Measurements from ENCODE around the gene MYH14. TPM values are rescaled to one million over a fixed set of nuclear protein-coding genes. Genes with fewer than 3 reads are reported as not detected.
"Not testable (repeated sequence)": the region's sequence is repeated elsewhere in the genome, so short reads cannot be mapped to it uniquely, and the experiment has no call there.

MYH14 gene
- polyA plus RNA-seq, 4 donors = 202 to 392 (median 242) TPM

- not testable (repeated sequence) for FAIRE-seq; H3K9me3 ChIP-seq (ENCODE audit: control insufficient read depth in 2 of 2, insufficient read depth in 1 of 2, low read depth in 1 of 2, low read length in 1 of 2); H3K36me3 ChIP-seq (ENCODE audit: control insufficient read depth in 3 of 3, insufficient read depth in 2 of 3, low read depth in 1 of 3, low read length in 3 of 3); DNase-seq
- H3K4me1 ChIP-seq (ENCODE audit: control insufficient read depth in 3 of 3, insufficient read depth in 2 of 3, low read depth in 1 of 3, low read length in 2 of 3) = peaks cover 3 to 52% (median 3%) of the 10 kb centered on the region in 3 donors
- H3K4me3 ChIP-seq (ENCODE audit: low read depth in 1 of 3, low read length in 3 of 3) = peak overlapping the region in 1 of 3 donors; percentile 24
- peaks cover 0 to 69% (median 23%) of the 10 kb centered on the region in 3 donors for H3K27me3 ChIP-seq (ENCODE audit: control insufficient read depth in 3 of 3, insufficient read depth in 3 of 3, low read length in 3 of 3)
- H3K27ac ChIP-seq (ENCODE audit: low read depth in 1 of 3, low read length in 2 of 3) = peak overlapping the region in 2 of 3 donors; percentile 35 to 47
- 12 to 22% (median 21%) methylated on average over 18 of the region's 18 CpGs for WGBS, 3 donors
Measured at GRCh38 chr19:50329926-50330294, 126.5 kb downstream of the MYH14 start.

- Histone ChIP-seq H3K36me3 (ENCODE audit: control insufficient read depth in 3 of 3, insufficient read depth in 2 of 3, low read depth in 1 of 3, low read length in 3 of 3) (no peaks in the 10 kb centered on the region), H3K9me3 (ENCODE audit: control insufficient read depth in 2 of 2, insufficient read depth in 1 of 2, low read depth in 1 of 2, low read length in 1 of 2) (peaks cover 0 to 5% of the 10 kb centered on the region in 2 donors), H3K27me3 (ENCODE audit: control insufficient read depth in 3 of 3, insufficient read depth in 3 of 3, low read length in 3 of 3) (peaks cover 0 to 69% (median 23%) of the 10 kb centered on the region in 3 donors), H3K4me1 (ENCODE audit: control insufficient read depth in 3 of 3, insufficient read depth in 2 of 3, low read depth in 1 of 3, low read length in 2 of 3) (peaks cover 3 to 47% (median 3%) of the 10 kb centered on the region in 3 donors), H3K27ac (ENCODE audit: low read depth in 1 of 3, low read length in 2 of 3) (no peak overlapping the region), H3K4me3 (ENCODE audit: low read depth in 1 of 3, low read length in 3 of 3) (peak overlapping the region in 1 of 3 donors; percentile 34)
- FAIRE-seq = no peak
- peak; percentile 56 to 84 for DNase-seq
- WGBS, 3 donors = 2 to 4% (median 4%) methylated on average over 33 to 48 of the region's 48 CpGs
Measured at GRCh38 chr19:50330365-50331078, 127.1 kb downstream of the MYH14 start.

- Histone ChIP-seq H3K27me3 (ENCODE audit: control insufficient read depth in 3 of 3, insufficient read depth in 3 of 3, low read length in 3 of 3) (peaks cover 0 to 61% (median 21%) of the 10 kb centered on the region in 3 donors), H3K4me3 (ENCODE audit: low read depth in 1 of 3, low read length in 3 of 3) (peak overlapping the region in 1 of 3 donors; percentile 34), H3K36me3 (ENCODE audit: control insufficient read depth in 3 of 3, insufficient read depth in 2 of 3, low read depth in 1 of 3, low read length in 3 of 3) (no peaks in the 10 kb centered on the region), H3K27ac (ENCODE audit: low read depth in 1 of 3, low read length in 2 of 3) (no peak overlapping the region), H3K9me3 (ENCODE audit: control insufficient read depth in 2 of 2, insufficient read depth in 1 of 2, low read depth in 1 of 2, low read length in 1 of 2) (peaks cover 0 to 5% of the 10 kb centered on the region in 2 donors), H3K4me1 (ENCODE audit: control insufficient read depth in 3 of 3, insufficient read depth in 2 of 3, low read depth in 1 of 3, low read length in 2 of 3) (peaks cover 0 to 41% (median 3%) of the 10 kb centered on the region in 3 donors)
- WGBS, 3 donors = 13 to 20% (median 14%) methylated on average over 8 to 10 of the region's 10 CpGs
- DNase-seq (no peak), FAIRE-seq (no peak)
Measured at GRCh38 chr19:50331221-50331993, 128.0 kb downstream of the MYH14 start.

- FAIRE-seq (no peak), DNase-seq (no peak)
- Histone ChIP-seq H3K27ac (ENCODE audit: low read depth in 1 of 3, low read length in 2 of 3) (no peak overlapping the region), H3K4me1 (ENCODE audit: control insufficient read depth in 3 of 3, insufficient read depth in 2 of 3, low read depth in 1 of 3, low read length in 2 of 3) (peaks cover 0 to 41% (median 3%) of the 10 kb centered on the region in 3 donors), H3K9me3 (ENCODE audit: control insufficient read depth in 2 of 2, insufficient read depth in 1 of 2, low read depth in 1 of 2, low read length in 1 of 2) (peaks cover 0 to 5% of the 10 kb centered on the region in 2 donors), H3K27me3 (ENCODE audit: control insufficient read depth in 3 of 3, insufficient read depth in 3 of 3, low read length in 3 of 3) (peaks cover 0 to 56% (median 23%) of the 10 kb centered on the region in 3 donors), H3K4me3 (ENCODE audit: low read depth in 1 of 3, low read length in 3 of 3) (no peak overlapping the region), H3K36me3 (ENCODE audit: control insufficient read depth in 3 of 3, insufficient read depth in 2 of 3, low read depth in 1 of 3, low read length in 3 of 3) (no peaks in the 10 kb centered on the region)
- WGBS, 3 donors = 3 to 18% (median 11%) methylated on average over 2 of the region's 2 CpGs
Measured at GRCh38 chr19:50331994-50332243, 128.5 kb downstream of the MYH14 start.

- DNase-seq (no peak), FAIRE-seq (no peak)
- Histone ChIP-seq H3K27me3 (ENCODE audit: control insufficient read depth in 3 of 3, insufficient read depth in 3 of 3, low read length in 3 of 3) (peaks cover 0 to 51% (median 18%) of the 10 kb centered on the region in 3 donors), H3K27ac (ENCODE audit: low read depth in 1 of 3, low read length in 2 of 3) (no peak overlapping the region), H3K4me1 (ENCODE audit: control insufficient read depth in 3 of 3, insufficient read depth in 2 of 3, low read depth in 1 of 3, low read length in 2 of 3) (peaks cover 0 to 41% (median 3%) of the 10 kb centered on the region in 3 donors), H3K36me3 (ENCODE audit: control insufficient read depth in 3 of 3, insufficient read depth in 2 of 3, low read depth in 1 of 3, low read length in 3 of 3) (no peaks in the 10 kb centered on the region), H3K4me3 (ENCODE audit: low read depth in 1 of 3, low read length in 3 of 3) (peak overlapping the region in 1 of 3 donors; percentile 51), H3K9me3 (ENCODE audit: control insufficient read depth in 2 of 2, insufficient read depth in 1 of 2, low read depth in 1 of 2, low read length in 1 of 2) (peaks cover 0 to 5% of the 10 kb centered on the region in 2 donors)
- 4 to 13% (median 9%) methylated on average over 20 of the region's 20 CpGs for WGBS, 3 donors
Measured at GRCh38 chr19:50332244-50333038, 129.0 kb downstream of the MYH14 start.

GRCh38 chr19:50333235-50333736 lies 129.9 kb downstream of the MYH14 start:
- H3K4me1 ChIP-seq (ENCODE audit: control insufficient read depth in 3 of 3, insufficient read depth in 2 of 3, low read depth in 1 of 3, low read length in 2 of 3) = peaks cover 0 to 41% (median 3%) of the 10 kb centered on the region in 3 donors
- H3K9me3 ChIP-seq (ENCODE audit: control insufficient read depth in 2 of 2, insufficient read depth in 1 of 2, low read depth in 1 of 2, low read length in 1 of 2) = peaks cover 0 to 5% of the 10 kb centered on the region in 2 donors
- H3K36me3 ChIP-seq (ENCODE audit: control insufficient read depth in 3 of 3, insufficient read depth in 2 of 3, low read depth in 1 of 3, low read length in 3 of 3) = no peaks in the 10 kb centered on the region
- peak overlapping the region in 2 of 3 donors; percentile 18 to 51 for H3K4me3 ChIP-seq (ENCODE audit: low read depth in 1 of 3, low read length in 3 of 3)
- H3K27ac ChIP-seq (ENCODE audit: low read depth in 1 of 3, low read length in 2 of 3) = peak overlapping the region in 2 of 3 donors; percentile 17 to 50
- peak in 1 of 2 donors; percentile 90 for DNase-seq
- FAIRE-seq = no peak
- 0 to 1% (median 1%) methylated on average over 32 to 34 of the region's 34 CpGs for WGBS, 3 donors
- H3K27me3 ChIP-seq (ENCODE audit: control insufficient read depth in 3 of 3, insufficient read depth in 3 of 3, low read length in 3 of 3) = peaks cover 0 to 44% (median 14%) of the 10 kb centered on the region in 3 donors

GRCh38 chr19:50333737-50334617 lies 130.6 kb downstream of the MYH14 start:
- 11 to 13% (median 12%) methylated on average over 54 of the region's 54 CpGs for WGBS, 3 donors
- H3K9me3 ChIP-seq (ENCODE audit: control insufficient read depth in 2 of 2, insufficient read depth in 1 of 2, low read depth in 1 of 2, low read length in 1 of 2) = peaks cover 0 to 5% of the 10 kb centered on the region in 2 donors
- H3K36me3 ChIP-seq (ENCODE audit: control insufficient read depth in 3 of 3, insufficient read depth in 2 of 3, low read depth in 1 of 3, low read length in 3 of 3) = no peaks in the 10 kb centered on the region
- FAIRE-seq (no peak), DNase-seq (peak; percentile 85 to 96)
- H3K27ac ChIP-seq (ENCODE audit: low read depth in 1 of 3, low read length in 2 of 3) = peak overlapping the region in 2 of 3 donors; percentile 17 to 50
- H3K27me3 ChIP-seq (ENCODE audit: control insufficient read depth in 3 of 3, insufficient read depth in 3 of 3, low read length in 3 of 3) = peaks cover 0 to 42% (median 14%) of the 10 kb centered on the region in 3 donors
- H3K4me1 ChIP-seq (ENCODE audit: control insufficient read depth in 3 of 3, insufficient read depth in 2 of 3, low read depth in 1 of 3, low read length in 2 of 3) = peaks cover 0 to 41% (median 3%) of the 10 kb centered on the region in 3 donors
- H3K4me3 ChIP-seq (ENCODE audit: low read depth in 1 of 3, low read length in 3 of 3) = peak overlapping the region in 2 of 3 donors; percentile 18 to 51
